Ectodermal cell (in vitro differentiated cells): Measurements from ENCODE around the gene KRTAP5-10.
"Not testable (repeated sequence)": the region's sequence is repeated elsewhere in the genome, so short reads cannot be mapped to it uniquely, and the experiment has no call there.

Experiments used
- H3K27ac ChIP-seq: 2 replicates; pipeline ENCODE4 v1.7.0; 2013; ENCODE audit warnings: mild to moderate bottlenecking, low read depth, low read length; ENCODE audit not compliant: insufficient read depth, poor library complexity, severe bottlenecking
- H3K27me3 ChIP-seq: 2 replicates; pipeline ENCODE4 v1.7.0; 2013; ENCODE audit warnings: mild to moderate bottlenecking, low read length; ENCODE audit not compliant: insufficient read depth, control insufficient read depth, poor library complexity, severe bottlenecking
- H3K36me3 ChIP-seq: one replicate; pipeline ENCODE4 v1.7.0; 2013; ENCODE audit warnings: low read length; ENCODE audit not compliant: control insufficient read depth, insufficient read depth
- H3K4me1 ChIP-seq: one replicate; pipeline ENCODE4 v1.7.0; 2013; ENCODE audit warnings: low read length; ENCODE audit not compliant: control insufficient read depth, insufficient read depth
- H3K4me3 ChIP-seq: 2 replicates; pipeline ENCODE4 v1.7.0; 2013; ENCODE audit warnings: low read depth, low read length, control low read depth; ENCODE audit not compliant: insufficient read depth
- H3K9me3 ChIP-seq: 2 replicates; pipeline ENCODE4 v1.7.0; 2013; ENCODE audit warnings: mild to moderate bottlenecking, low read length, moderate library complexity; ENCODE audit not compliant: control insufficient read depth
- WGBS, 2 experiments: methylation state at CpG; one replicate each; pipeline ENCODE4 v1.1.7; 2013; ENCODE audit warnings: missing lambda C conversion rate in 2 of 2; 5-methylcytosine and 5-hydroxymethylcytosine counted together

The KRTAP5-10 gene

DNA sequence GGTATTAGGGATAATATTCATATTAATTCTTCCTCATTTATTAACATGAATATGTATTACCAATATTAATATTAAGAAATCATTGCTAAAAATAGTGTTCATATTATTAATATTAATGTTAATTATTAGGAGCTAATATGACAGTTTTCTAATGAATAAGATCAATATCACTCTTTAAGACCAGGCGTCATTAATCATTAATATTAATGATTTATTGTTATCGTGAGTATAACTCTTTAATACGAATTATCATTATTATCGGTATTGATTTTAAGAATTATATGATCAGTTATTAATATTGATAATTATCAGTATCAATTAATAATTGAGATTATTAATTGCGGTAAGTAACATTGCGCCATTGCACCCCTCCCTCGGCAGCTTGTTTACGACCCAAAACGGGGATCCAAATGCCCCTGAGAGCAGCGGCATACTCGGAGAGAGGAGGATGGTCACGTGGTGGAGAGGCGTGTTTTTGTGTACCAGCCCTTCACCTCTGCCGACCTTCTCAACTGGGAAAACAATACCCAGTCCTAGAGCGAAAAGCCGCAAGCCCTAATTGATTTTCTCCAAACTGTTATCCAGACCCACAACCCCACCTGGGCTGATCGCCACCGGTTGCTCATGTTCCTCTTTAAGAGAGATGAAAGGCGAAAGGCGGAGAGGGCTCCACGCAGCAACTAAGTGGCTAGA is 46.0 kb downstream of the KRTAP5-10 start:
- H3K4me1 ChIP-seq, H3K27ac ChIP-seq, H3K4me3 ChIP-seq, H3K36me3 ChIP-seq, H3K9me3 ChIP-seq: not testable (repeated sequence)
- peaks cover 31% of the 10 kb centered on the region for H3K27me3 ChIP-seq
- 90 to 91% methylated on average over 13 to 15 of the region's 21 CpGs for WGBS, 2 experiments

DNA sequence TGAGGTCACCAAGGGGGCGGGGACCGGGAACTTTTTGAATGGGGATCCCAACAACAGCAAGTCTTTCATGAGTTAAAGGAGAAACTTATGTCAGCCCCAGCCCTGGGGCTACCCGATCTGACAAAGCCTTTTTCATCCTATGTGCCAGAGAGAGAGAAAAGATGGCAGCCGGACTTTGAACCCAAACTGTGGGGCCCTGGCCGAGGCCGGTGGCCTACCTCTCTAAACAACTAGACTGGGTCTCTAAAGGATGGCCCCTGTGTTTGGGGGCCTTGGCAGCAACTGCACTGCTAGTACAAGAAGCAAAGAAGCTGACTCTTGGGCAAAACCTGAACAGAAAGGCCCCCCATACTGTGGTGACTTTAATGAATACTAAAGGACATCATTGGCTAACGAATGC is 48.6 kb downstream of the KRTAP5-10 start:
- not testable (repeated sequence) for H3K27ac ChIP-seq, H3K4me3 ChIP-seq, H3K4me1 ChIP-seq, H3K9me3 ChIP-seq, H3K27me3 ChIP-seq, H3K36me3 ChIP-seq
- 79 to 80% methylated on average over 7 of the region's 7 CpGs for WGBS, 2 experiments

DNA sequence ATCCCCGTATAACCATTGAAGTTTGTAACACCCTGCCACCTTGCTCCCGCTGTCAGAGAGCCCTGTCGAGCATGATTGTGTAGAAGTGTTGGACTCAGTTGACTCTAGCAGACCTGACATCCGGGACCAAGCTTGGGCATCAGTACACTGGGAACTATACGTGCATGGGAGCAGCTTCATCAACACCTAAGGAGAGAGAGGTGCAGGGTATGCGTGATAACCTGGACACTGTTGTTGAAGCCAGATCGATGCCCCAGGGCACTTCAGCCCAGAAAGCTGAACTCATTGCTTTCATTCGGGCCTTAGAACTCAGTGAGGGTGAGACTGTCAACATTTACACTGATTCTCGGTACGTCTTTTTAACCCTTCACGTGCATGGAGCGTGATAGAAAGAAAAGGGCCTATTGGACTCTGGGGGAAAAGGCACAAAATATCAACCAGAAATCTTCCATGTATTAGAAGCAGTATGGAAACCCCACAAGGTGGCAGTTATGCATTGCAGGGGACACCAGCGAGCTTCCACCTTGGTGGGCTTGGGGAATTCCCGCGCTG is 49.1 kb downstream of the KRTAP5-10 start:
- not testable (repeated sequence) for H3K4me3 ChIP-seq, H3K27me3 ChIP-seq, H3K27ac ChIP-seq, H3K9me3 ChIP-seq, H3K4me1 ChIP-seq, H3K36me3 ChIP-seq
- WGBS, 2 experiments: 77 to 85% methylated on average over 14 of the region's 15 CpGs

DNA sequence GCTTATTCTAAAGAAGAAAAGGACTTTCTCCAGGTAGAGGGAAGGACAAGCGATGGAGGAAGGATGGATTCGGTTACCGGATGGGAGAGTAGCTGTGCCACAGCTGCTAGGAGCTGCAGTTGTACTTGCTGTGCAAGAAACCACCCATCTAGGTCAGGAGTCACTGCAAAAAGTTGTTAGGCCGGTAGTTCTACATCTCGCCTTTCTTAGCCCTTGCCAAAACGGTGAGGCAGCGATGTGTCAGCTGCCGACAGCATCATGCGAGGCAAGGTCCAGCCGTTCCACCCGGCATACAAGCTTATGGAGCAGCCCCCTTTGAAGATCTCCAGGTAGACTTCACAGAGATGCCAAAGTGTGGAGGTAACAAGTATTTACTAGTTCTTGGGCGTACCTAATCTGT is 49.6 kb downstream of the KRTAP5-10 start:
- H3K27me3 ChIP-seq, H3K9me3 ChIP-seq, H3K27ac ChIP-seq, H3K36me3 ChIP-seq, H3K4me3 ChIP-seq, H3K4me1 ChIP-seq: not testable (repeated sequence)
- 84 to 94% methylated on average over 11 to 12 of the region's 12 CpGs for WGBS, 2 experiments
